ENCODE data around the gene ST6GALNAC3.

Gene ST6GALNAC3

GRCh38 chr1:76580206-76580605 lies 505.7 kb downstream of the ST6GALNAC3 start:
- Histone ChIP-seq H3K4me2 (ENCODE audit: low read length) (no peak overlapping the region), H3K4me3 (ENCODE audit: low read length) (no peak overlapping the region)

GRCh38 chr1:76581712-76582111 lies 507.2 kb downstream of the ST6GALNAC3 start:
- Histone ChIP-seq H3K4me2 (ENCODE audit: low read length) (no peak overlapping the region), H3K9ac (ENCODE audit: low read depth, low read length) (no peak overlapping the region), H3K4me1 (ENCODE audit: control insufficient read depth, insufficient read depth, low read length) (no peaks in the 10 kb centered on the region), H3K36me3 (ENCODE audit: insufficient read depth, low read length) (no peaks in the 10 kb centered on the region), H3K9me3 (replicated peaks; ENCODE audit: low read length) (no peaks in the 10 kb centered on the region), H3K27me3 (ENCODE audit: control insufficient read depth, insufficient read depth, low read length) (no peaks in the 10 kb centered on the region), H3K4me3 (ENCODE audit: low read length) (no peak overlapping the region)

More at GRCh38 chr1:76580206-76580605, 505.7 kb downstream of the ST6GALNAC3 start:
- H3K9me3 ChIP-seq (replicated peaks; ENCODE audit: low read length): no peaks in the 10 kb centered on the region
- no peak overlapping the region for H3K9ac ChIP-seq (ENCODE audit: low read depth, low read length)
- no peaks in the 10 kb centered on the region for H3K4me1 ChIP-seq (ENCODE audit: control insufficient read depth, insufficient read depth, low read length)
- H3K36me3 ChIP-seq (ENCODE audit: insufficient read depth, low read length): no peaks in the 10 kb centered on the region
- H3K27me3 ChIP-seq (ENCODE audit: control insufficient read depth, insufficient read depth, low read length): peaks cover 7% of the 10 kb centered on the region

- H3K27me3 ChIP-seq (ENCODE audit: control insufficient read depth, insufficient read depth, low read length): no peaks in the 10 kb centered on the region
- no peak overlapping the region for H3K9ac ChIP-seq (ENCODE audit: low read depth, low read length)
- H3K9me3 ChIP-seq (replicated peaks; ENCODE audit: low read length): no peaks in the 10 kb centered on the region
- no peak overlapping the region for H3K4me2 ChIP-seq (ENCODE audit: low read length)
- no peaks in the 10 kb centered on the region for H3K4me1 ChIP-seq (ENCODE audit: control insufficient read depth, insufficient read depth, low read length)
- no peaks in the 10 kb centered on the region for H3K36me3 ChIP-seq (ENCODE audit: insufficient read depth, low read length)
- H3K4me3 ChIP-seq (ENCODE audit: low read length): no peak overlapping the region
Measured at GRCh38 chr1:76583235-76583868, 508.8 kb downstream of the ST6GALNAC3 start.

- Histone ChIP-seq H3K9ac (ENCODE audit: low read depth, low read length) (no peak overlapping the region), H3K4me3 (ENCODE audit: low read length) (no peak overlapping the region), H3K36me3 (ENCODE audit: insufficient read depth, low read length) (no peaks in the 10 kb centered on the region)
Measured at GRCh38 chr1:76583875-76584477, 509.4 kb downstream of the ST6GALNAC3 start.

GRCh38 chr1:76585980-76586674 lies 511.6 kb downstream of the ST6GALNAC3 start:
- no peaks in the 10 kb centered on the region for H3K9me3 ChIP-seq (replicated peaks; ENCODE audit: low read length)
- H3K27me3 ChIP-seq (ENCODE audit: control insufficient read depth, insufficient read depth, low read length): no peaks in the 10 kb centered on the region
- H3K9ac ChIP-seq (ENCODE audit: low read depth, low read length): no peak overlapping the region
- no peak overlapping the region for H3K4me2 ChIP-seq (ENCODE audit: low read length)
- no peaks in the 10 kb centered on the region for H3K36me3 ChIP-seq (ENCODE audit: insufficient read depth, low read length)
- no peaks in the 10 kb centered on the region for H3K4me1 ChIP-seq (ENCODE audit: control insufficient read depth, insufficient read depth, low read length)
- H3K4me3 ChIP-seq (ENCODE audit: low read length): no peak overlapping the region

More at GRCh38 chr1:76583875-76584477, 509.4 kb downstream of the ST6GALNAC3 start:
- Histone ChIP-seq H3K4me1 (ENCODE audit: control insufficient read depth, insufficient read depth, low read length) (no peaks in the 10 kb centered on the region), H3K9me3 (replicated peaks; ENCODE audit: low read length) (no peaks in the 10 kb centered on the region), H3K27me3 (ENCODE audit: control insufficient read depth, insufficient read depth, low read length) (no peaks in the 10 kb centered on the region), H3K4me2 (ENCODE audit: low read length) (no peak overlapping the region)

- H3K9me3 ChIP-seq (replicated peaks; ENCODE audit: low read length): no peaks in the 10 kb centered on the region
- no peak overlapping the region for H3K9ac ChIP-seq (ENCODE audit: low read depth, low read length)
- no peaks in the 10 kb centered on the region for H3K4me1 ChIP-seq (ENCODE audit: control insufficient read depth, insufficient read depth, low read length)
- H3K27me3 ChIP-seq (ENCODE audit: control insufficient read depth, insufficient read depth, low read length): no peaks in the 10 kb centered on the region
- H3K36me3 ChIP-seq (ENCODE audit: insufficient read depth, low read length): no peaks in the 10 kb centered on the region
- no peak overlapping the region for H3K4me2 ChIP-seq (ENCODE audit: low read length)
- H3K4me3 ChIP-seq (ENCODE audit: low read length): no peak overlapping the region
Measured at GRCh38 chr1:76587212-76587611, 512.7 kb downstream of the ST6GALNAC3 start.

- Histone ChIP-seq H3K4me1 (ENCODE audit: control insufficient read depth, insufficient read depth, low read length) (no peaks in the 10 kb centered on the region), H3K27me3 (ENCODE audit: control insufficient read depth, insufficient read depth, low read length) (no peaks in the 10 kb centered on the region), H3K4me3 (ENCODE audit: low read length) (no peak overlapping the region), H3K9me3 (replicated peaks; ENCODE audit: low read length) (no peaks in the 10 kb centered on the region), H3K36me3 (ENCODE audit: insufficient read depth, low read length) (no peaks in the 10 kb centered on the region), H3K9ac (ENCODE audit: low read depth, low read length) (no peak overlapping the region), H3K4me2 (ENCODE audit: low read length) (no peak overlapping the region)
Measured at GRCh38 chr1:76591461-76591860, 516.9 kb downstream of the ST6GALNAC3 start.

- Histone ChIP-seq H3K4me2 (ENCODE audit: low read length) (no peak overlapping the region), H3K4me3 (ENCODE audit: low read length) (no peak overlapping the region), H3K9me3 (replicated peaks; ENCODE audit: low read length) (no peaks in the 10 kb centered on the region), H3K36me3 (ENCODE audit: insufficient read depth, low read length) (no peaks in the 10 kb centered on the region), H3K27me3 (ENCODE audit: control insufficient read depth, insufficient read depth, low read length) (no peaks in the 10 kb centered on the region), H3K9ac (ENCODE audit: low read depth, low read length) (no peak overlapping the region), H3K4me1 (ENCODE audit: control insufficient read depth, insufficient read depth, low read length) (no peaks in the 10 kb centered on the region)
Measured at GRCh38 chr1:76591963-76592362, 517.4 kb downstream of the ST6GALNAC3 start.

- H3K4me2 ChIP-seq (ENCODE audit: low read length): no peak overlapping the region
- no peaks in the 10 kb centered on the region for H3K4me1 ChIP-seq (ENCODE audit: control insufficient read depth, insufficient read depth, low read length)
- H3K36me3 ChIP-seq (ENCODE audit: insufficient read depth, low read length): no peaks in the 10 kb centered on the region
- H3K27me3 ChIP-seq (ENCODE audit: control insufficient read depth, insufficient read depth, low read length): no peaks in the 10 kb centered on the region
- no peak overlapping the region for H3K9ac ChIP-seq (ENCODE audit: low read depth, low read length)
- H3K4me3 ChIP-seq (ENCODE audit: low read length): no peak overlapping the region
- H3K9me3 ChIP-seq (replicated peaks; ENCODE audit: low read length): no peaks in the 10 kb centered on the region
Measured at GRCh38 chr1:76593141-76593540, 518.6 kb downstream of the ST6GALNAC3 start.

GRCh38 chr1:76593618-76594017 lies 519.1 kb downstream of the ST6GALNAC3 start:
- Histone ChIP-seq H3K36me3 (ENCODE audit: insufficient read depth, low read length) (no peaks in the 10 kb centered on the region), H3K4me1 (ENCODE audit: control insufficient read depth, insufficient read depth, low read length) (no peaks in the 10 kb centered on the region), H3K4me2 (ENCODE audit: low read length) (no peak overlapping the region), H3K4me3 (ENCODE audit: low read length) (no peak overlapping the region), H3K9me3 (replicated peaks; ENCODE audit: low read length) (no peaks in the 10 kb centered on the region), H3K9ac (ENCODE audit: low read depth, low read length) (no peak overlapping the region), H3K27me3 (ENCODE audit: control insufficient read depth, insufficient read depth, low read length) (no peaks in the 10 kb centered on the region)

GRCh38 chr1:76595024-76595423 lies 520.5 kb downstream of the ST6GALNAC3 start:
- no peak overlapping the region for H3K4me3 ChIP-seq (ENCODE audit: low read length)
- H3K27me3 ChIP-seq (ENCODE audit: control insufficient read depth, insufficient read depth, low read length): no peaks in the 10 kb centered on the region
- H3K4me1 ChIP-seq (ENCODE audit: control insufficient read depth, insufficient read depth, low read length): no peaks in the 10 kb centered on the region
- H3K4me2 ChIP-seq (ENCODE audit: low read length): no peak overlapping the region
- H3K36me3 ChIP-seq (ENCODE audit: insufficient read depth, low read length): no peaks in the 10 kb centered on the region
- H3K9me3 ChIP-seq (replicated peaks; ENCODE audit: low read length): no peaks in the 10 kb centered on the region
- H3K9ac ChIP-seq (ENCODE audit: low read depth, low read length): no peak overlapping the region
